GM18499 (cell line): ENCODE results near the gene DNAJC5.
A peak's percentile ranks its signal among the peaks of the same experiment; 100 is the strongest.
"Not testable (repeated sequence)": the region's sequence is repeated elsewhere in the genome, so short reads cannot be mapped to it uniquely, and the experiment has no call there.

ENCODE experiments used
- ATAC-seq: cut with Tn5 transposase; IDR thresholded peaks from one replicate; pipeline ENCODE4 v1.9.1; 2021; ENCODE audit warnings: moderate number of reproducible peaks; ENCODE audit not compliant: insufficient read depth, unreplicated experiment

The DNAJC5 gene

GRCh38 chr20:63894358-63895201 is at the start of gene DNAJC5:
Gene DNAJC5 (plus strand): TSS chr20:63895126. CDS start chr20:63928346, 33,220 bp downstream.
- ATAC-seq = peak; percentile 66

- no peak for ATAC-seq
These were observed 48.7 kb upstream of the DNAJC5 start for GRCh38 chr20:63846128-63846771.

DNA sequence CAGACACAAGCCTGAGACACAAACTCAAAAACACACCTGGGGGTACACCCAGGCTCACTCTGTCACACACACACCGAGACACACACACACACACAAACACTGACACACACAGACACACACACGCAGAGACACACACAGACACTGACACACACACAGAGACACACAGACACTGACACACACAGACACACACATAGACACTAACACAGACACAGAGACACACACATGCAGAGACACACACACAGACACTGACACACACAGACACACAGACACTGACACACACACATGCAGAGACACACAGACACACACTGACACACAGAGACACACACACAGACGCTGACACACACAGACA is 48.1 kb upstream of the DNAJC5 start:
- ATAC-seq = no peak

DNA sequence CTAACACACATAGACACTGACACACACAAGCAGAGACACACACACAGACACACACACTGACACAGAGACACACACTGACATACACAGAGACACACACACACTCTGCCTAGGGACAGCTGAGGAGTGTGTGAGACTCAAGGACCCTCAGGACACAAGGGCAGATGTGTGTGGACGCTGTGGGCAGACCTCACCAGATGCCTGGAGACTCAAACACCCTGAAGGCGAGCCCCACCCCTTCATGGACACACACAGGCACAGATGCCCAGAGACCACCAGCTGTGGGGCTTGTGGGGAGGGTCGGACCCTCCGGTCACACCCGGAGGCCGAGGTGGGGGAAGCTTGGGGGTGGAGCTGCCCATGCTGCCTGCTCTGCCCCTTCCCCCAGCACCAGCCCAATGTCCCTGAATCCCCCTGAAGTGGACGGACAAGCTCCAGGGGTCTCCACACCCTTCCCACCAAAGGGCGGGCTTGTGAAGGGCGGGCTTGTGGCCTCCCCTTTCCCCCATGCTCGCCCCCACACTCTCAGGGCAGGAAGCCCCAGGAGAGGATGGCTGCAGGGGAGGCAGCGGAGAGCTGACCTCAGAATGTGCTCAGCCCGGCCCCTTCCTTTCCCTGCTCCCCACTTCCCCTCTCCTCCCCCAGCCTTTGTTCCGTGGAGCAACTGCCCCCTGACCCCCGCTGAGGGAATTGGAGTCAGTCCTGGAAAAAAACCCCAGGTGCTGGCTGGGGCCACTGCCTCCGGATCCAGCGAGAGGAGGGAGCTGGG is 47.5 kb upstream of the DNAJC5 start:
- no peak for ATAC-seq

GRCh38 chr20:63848003-63848911 is 46.7 kb upstream of the DNAJC5 start:
- ATAC-seq = no peak

- no peak for ATAC-seq
These were observed 44.0 kb upstream of the DNAJC5 start for GRCh38 chr20:63850689-63851547.

- ATAC-seq = not testable (repeated sequence)
These were observed 43.4 kb upstream of the DNAJC5 start for GRCh38 chr20:63851548-63851943.

DNA sequence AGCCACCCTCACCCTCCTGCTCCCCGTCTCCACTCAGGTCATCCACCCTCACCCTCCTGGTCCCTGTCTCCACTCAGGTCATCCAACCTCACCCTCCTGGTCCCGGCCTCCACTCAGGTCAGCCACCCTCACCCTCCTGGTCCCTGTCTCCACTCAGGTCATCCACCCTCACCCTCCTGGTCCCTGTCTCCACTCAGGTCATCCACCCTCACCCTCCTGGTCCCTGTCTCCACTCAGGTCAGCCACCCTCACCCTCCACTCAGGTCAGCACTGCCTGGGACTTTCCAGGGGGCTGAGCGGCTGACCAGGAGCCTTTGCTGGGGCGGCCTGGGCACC is 41.2 kb upstream of the DNAJC5 start:
- ATAC-seq = not testable (repeated sequence)

GRCh38 chr20:63854069-63854765 is 40.7 kb upstream of the DNAJC5 start:
- ATAC-seq = no peak

DNA sequence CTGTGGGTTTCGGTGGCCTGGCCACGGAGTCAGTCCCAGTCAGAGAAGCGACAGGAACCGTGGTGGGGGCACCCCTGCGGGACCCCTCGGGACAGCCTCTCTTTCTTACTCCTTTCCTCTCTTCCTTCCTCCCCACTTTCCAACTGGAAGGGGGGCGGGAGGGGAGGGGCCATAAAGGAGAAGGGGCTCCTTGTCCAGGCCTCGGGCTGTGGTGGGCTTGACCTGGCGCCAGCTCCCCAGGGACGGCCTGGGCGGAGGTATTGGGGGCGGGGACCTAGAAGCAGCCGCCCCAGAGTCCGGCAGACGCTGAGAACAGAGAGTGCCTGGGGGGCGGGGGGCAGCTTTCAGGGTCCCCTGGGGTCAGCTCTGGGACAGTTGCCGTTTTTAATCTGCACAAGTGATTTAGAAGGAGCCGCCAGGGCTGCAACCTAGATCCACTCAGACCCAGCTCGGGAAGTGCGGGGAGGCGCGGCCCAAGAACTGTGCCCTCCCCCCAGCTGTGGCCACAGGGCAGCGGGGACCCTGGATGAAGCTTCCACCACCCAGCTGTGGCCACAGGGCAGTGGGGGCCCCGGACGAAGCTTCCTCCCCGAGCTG is 40.1 kb upstream of the DNAJC5 start:
- no peak for ATAC-seq

DNA sequence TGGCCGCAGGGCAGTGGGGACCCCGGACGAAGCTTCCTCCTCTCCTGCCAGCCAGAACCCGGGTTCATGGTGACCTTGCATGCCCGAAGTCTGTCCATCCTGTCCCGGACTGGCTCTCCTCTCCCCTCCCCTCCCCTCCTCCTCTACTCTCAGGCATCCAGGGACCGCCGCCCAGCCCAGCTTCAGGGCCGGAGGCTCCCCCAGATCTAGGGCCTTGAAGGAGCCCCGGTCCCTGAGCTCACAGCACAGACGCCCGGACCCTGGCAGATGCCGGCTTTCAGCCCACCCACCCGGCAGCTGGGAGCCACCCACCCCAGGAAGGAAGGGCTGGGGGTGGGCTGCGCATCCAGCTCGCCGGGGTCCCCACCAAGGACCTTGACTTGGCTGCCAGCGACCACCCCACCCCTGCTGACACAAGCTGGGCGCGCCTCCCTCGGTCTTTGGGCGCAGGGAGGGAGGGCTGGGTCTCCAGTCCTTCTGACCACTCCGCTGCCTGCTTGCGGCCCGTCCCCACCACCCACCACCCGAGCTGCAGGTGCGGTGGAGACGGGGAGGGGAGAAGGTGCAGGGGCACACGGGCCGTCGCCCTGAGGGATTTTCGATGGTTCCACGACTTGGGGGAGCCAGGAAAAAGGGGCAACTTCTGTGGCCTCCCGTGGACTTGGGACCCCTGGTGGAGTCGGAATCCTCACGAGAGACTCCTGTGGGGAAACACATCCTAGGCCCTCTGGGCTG is 39.4 kb upstream of the DNAJC5 start:
- ATAC-seq = no peak

DNA sequence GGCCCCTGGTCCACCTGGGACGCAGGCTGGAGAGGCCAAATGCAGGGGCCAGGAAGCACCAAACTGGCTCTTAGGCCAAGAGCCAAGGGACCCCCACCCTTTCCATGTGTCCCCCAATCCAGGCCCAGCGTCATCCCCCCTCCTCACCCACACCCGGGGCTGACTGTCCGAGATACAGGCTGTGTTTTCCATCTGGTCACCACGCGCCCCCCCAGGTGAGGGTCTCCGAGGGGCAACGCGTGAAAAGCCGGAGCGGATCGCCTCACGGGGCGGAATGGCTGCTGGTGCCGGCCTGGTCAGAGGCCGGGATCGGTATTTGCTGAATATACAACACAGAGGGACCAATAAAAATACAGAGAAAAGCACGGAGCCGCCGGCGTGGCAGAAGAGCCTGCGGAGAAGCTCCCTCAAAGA is 38.8 kb upstream of the DNAJC5 start:
- no peak for ATAC-seq

- no peak for ATAC-seq
These were observed 37.0 kb upstream of the DNAJC5 start for GRCh38 chr20:63857764-63858392.

DNA sequence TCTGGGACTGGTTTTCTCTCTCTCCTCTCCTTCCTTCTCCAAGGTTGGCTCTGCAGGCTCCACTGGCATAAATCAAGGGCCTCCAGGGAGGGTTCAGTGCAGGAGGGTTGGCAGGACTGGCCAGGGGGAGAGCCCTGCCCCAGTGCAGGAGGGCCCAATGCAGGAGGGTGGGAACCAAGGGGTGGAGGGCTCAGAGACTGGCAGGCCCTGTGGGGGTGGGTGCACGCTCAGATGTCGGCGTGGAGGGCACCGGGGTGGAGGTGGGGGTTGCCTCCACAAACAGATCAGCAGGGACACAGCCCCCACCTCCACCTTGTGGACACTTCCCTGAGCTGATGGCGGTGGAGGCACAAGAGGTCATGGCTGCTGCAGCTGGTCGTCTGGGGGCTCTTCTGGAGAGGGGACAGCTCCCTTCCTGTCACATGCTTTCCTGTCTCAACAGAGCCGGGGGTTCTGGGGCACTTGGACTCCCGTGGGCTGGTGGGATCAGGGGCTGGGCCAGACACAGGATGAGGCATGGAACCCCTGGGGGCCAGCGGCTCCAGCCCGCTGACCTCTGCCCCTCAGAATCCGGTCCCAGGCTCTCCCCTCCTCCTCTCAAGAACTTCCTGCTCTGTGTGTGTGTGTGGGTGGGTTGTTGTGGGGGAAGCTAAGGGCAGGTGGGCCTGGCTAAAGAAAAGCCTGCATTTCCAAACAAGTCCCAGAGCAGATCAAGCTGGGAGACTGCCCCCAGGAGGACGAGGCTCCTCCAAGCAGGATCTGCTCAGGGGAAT is 36.3 kb upstream of the DNAJC5 start:
- no peak for ATAC-seq

GRCh38 chr20:63859166-63859699 is 35.7 kb upstream of the DNAJC5 start:
- ATAC-seq = no peak

GRCh38 chr20:63860325-63861051 is 34.4 kb upstream of the DNAJC5 start:
- ATAC-seq = no peak
